Hematopoietic multipotent progenitor cell (in vitro differentiated cells): ENCODE measurements around the gene TULP4. TPM values are rescaled to one million over a fixed set of nuclear protein-coding genes. Genes with fewer than 3 reads are reported as not detected.

Experiments used
- DNase-seq, 3 donors: peaks; one replicate each; pipeline ENCODE4 v3.0.0-alpha.2; 2011 to 2015; ENCODE audit warnings: low read depth in 2 of 3, low spot score in 2 of 3
- total RNA-seq: library from RNA; depleted of rRNA; stranded (reverse); fragments of >200 nt; gene quantifications from one replicate; pipeline ENCODE4 v1.2.3, GENCODE V29; 2012

Gene TULP4
- total RNA-seq, 1 donor = 33.9 TPM

GRCh38 chr6:158489441-158489840, 177.2 kb downstream of the TULP4 start:
- no peak for DNase-seq

- DNase-seq = no peak
These were observed 180.6 kb downstream of the TULP4 start for GRCh38 chr6:158492881-158493280.

GRCh38 chr6:158496700-158497099, 184.4 kb downstream of the TULP4 start:
- no peak for DNase-seq

- DNase-seq = no peak
These were observed 185.4 kb downstream of the TULP4 start for GRCh38 chr6:158497620-158498019.

GRCh38 chr6:158498362-158498761, 186.1 kb downstream of the TULP4 start:
- no peak for DNase-seq

GRCh38 chr6:158499601-158500000, 187.3 kb downstream of the TULP4 start:
- DNase-seq = no peak

GRCh38 chr6:158500016-158500735, 187.9 kb downstream of the TULP4 start:
- no peak for DNase-seq

- DNase-seq = no peak
These were observed 189.3 kb downstream of the TULP4 start for GRCh38 chr6:158501360-158502262.

GRCh38 chr6:158502263-158502950, 190.1 kb downstream of the TULP4 start:
- no peak for DNase-seq

- DNase-seq = no peak
These were observed 191.0 kb downstream of the TULP4 start for GRCh38 chr6:158503222-158503621.

GRCh38 chr6:158503846-158504245, 191.6 kb downstream of the TULP4 start:
- DNase-seq = no peak

GRCh38 chr6:158505194-158505593, 192.9 kb downstream of the TULP4 start:
- no peak for DNase-seq

GRCh38 chr6:158506601-158507000, 194.3 kb downstream of the TULP4 start:
- no peak for DNase-seq

GRCh38 chr6:158507174-158507573, 194.9 kb downstream of the TULP4 start:
- no peak for DNase-seq

- no peak for DNase-seq
These were observed 196.2 kb downstream of the TULP4 start for GRCh38 chr6:158508450-158508849.

- DNase-seq = no peak
These were observed 197.2 kb downstream of the TULP4 start for GRCh38 chr6:158509465-158509864.

- DNase-seq = no peak
These were observed 200.5 kb downstream of the TULP4 start for GRCh38 chr6:158512809-158513208.

- no peak for DNase-seq
These were observed 201.9 kb downstream of the TULP4 start for GRCh38 chr6:158514176-158514575.

GRCh38 chr6:158514991-158515390, 202.7 kb downstream of the TULP4 start:
- no peak for DNase-seq

GRCh38 chr6:158516098-158516497, 203.8 kb downstream of the TULP4 start:
- peak in 1 of 3 donors; percentile 40 for DNase-seq

GRCh38 chr6:158517038-158517437, 204.8 kb downstream of the TULP4 start:
- no peak for DNase-seq
